Central memory CD4-positive, alpha-beta T cell (primary cell): Measurements from ENCODE around the gene ZCCHC24.
A peak's percentile ranks its signal among the peaks of the same experiment; 100 is the strongest.

Experiments
- DNase-seq: peaks from one replicate; pipeline ENCODE4 v3.0.0; 2022
- total RNA-seq, 3 experiments: gene quantifications; one replicate each; lab custom pipeline; 2026; lab: John Stamatoyannopoulos, UW

ZCCHC24 gene
- 1.2 to 4.0 (median 2.5) reads per million in 3 experiments for total RNA-seq

- peak; percentile 96 for DNase-seq
Observed at GRCh38 chr10:79445161-79445976, at the start of gene ZCCHC24. TSS of gene ZCCHC24 (minus strand) at chr10:79445624. CDS start at chr10:79445440, 184 bp downstream.

- no peak for DNase-seq
Observed at GRCh38 chr10:79493806-79494205, 48.4 kb upstream of the ZCCHC24 start.

- DNase-seq: no peak
Observed at GRCh38 chr10:79492839-79493238, 47.4 kb upstream of the ZCCHC24 start.

GRCh38 chr10:79492256-79492655 is 46.8 kb upstream of the ZCCHC24 start:
- no peak for DNase-seq

- DNase-seq: no peak
Observed at GRCh38 chr10:79491143-79491835, 45.9 kb upstream of the ZCCHC24 start.

- no peak for DNase-seq
Observed at GRCh38 chr10:79490400-79491142, 45.1 kb upstream of the ZCCHC24 start.

GRCh38 chr10:79488870-79489269 is 43.4 kb upstream of the ZCCHC24 start:
- DNase-seq: no peak

DNA sequence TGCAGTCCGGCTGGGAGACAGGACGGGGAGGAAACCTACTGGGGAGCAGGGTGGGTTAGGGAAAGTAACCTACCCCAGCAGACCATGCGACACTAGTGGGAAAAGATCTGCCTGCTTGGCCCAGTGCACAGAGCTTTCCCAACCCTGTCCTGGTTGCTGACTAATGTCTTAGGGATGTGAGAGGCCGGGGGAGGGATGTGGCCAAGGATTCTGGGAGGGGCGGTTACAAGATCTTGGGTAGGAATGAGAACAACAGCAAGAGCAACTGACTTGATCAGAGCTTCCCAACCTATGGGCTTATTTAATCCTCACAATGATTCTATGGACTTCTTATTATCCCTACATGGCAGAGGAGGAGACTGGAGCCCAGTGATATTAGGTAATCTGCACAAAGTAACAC is 42.9 kb upstream of the ZCCHC24 start:
- DNase-seq: no peak

DNA sequence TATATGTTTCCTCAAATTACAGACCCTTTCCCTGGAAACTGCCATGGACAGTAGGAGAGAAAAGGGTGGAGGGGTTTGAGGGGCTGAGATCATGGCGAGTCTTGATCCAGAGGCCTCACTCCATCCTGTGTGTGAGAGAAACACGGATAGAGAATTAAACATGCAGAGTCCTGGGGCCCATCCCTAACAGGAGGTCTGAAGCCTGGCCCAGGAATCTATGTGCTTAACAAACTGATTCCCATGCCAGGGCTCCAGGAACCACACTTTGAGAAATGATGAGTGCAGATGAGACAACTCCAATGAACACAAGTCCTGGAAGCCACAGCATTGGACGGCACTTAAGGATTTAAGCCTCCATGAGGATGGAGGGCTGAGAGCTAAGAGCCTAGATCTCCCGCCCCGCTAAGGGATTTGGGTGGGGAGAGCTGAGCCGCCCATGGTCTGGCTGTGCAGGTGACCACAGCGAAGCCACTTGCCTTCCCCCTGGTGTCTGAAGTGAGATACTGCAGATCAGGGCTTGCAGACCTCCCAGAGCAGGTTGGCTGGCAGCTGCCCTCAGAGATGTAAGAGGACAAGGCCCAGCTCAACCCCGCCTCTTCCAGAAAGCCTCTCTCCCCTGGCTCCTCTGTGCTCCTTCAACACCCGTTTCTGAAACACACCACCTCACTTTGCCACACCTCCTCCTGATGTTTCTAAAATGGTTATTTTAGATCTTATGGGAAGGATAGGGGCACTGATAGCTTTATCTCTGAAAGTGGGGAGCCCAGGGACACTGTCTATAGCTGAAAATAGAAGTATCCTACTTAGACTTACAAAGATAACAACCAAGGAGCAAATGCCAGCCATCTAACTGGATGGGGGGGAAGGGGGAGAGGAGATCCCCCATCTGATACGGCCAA is 42.1 kb upstream of the ZCCHC24 start:
- DNase-seq: no peak

GRCh38 chr10:79484476-79484875 is 39.1 kb upstream of the ZCCHC24 start:
- DNase-seq: no peak

GRCh38 chr10:79483948-79484347 is 38.5 kb upstream of the ZCCHC24 start:
- DNase-seq: no peak

DNA sequence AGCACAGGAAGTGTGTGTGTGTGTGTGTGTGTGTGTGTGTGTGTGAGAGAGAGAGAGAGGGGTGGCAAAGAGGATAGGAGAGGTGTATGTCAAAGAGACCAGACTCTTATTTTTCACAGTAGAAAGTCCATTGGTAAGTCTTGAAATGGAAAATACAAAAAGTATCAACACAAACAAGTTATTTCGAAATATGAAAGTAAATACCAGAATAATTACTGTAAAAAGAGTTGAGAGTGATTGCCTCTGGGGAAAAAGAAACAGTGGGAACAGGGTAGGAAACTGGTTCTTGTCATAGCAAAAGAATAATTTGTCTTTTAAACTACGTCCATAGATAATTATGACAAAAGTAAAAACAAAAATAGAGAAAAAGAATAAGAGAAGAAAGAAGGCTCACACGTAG is 37.9 kb upstream of the ZCCHC24 start:
- no peak for DNase-seq

- no peak for DNase-seq
Observed at GRCh38 chr10:79482741-79483140, 37.3 kb upstream of the ZCCHC24 start.

DNA sequence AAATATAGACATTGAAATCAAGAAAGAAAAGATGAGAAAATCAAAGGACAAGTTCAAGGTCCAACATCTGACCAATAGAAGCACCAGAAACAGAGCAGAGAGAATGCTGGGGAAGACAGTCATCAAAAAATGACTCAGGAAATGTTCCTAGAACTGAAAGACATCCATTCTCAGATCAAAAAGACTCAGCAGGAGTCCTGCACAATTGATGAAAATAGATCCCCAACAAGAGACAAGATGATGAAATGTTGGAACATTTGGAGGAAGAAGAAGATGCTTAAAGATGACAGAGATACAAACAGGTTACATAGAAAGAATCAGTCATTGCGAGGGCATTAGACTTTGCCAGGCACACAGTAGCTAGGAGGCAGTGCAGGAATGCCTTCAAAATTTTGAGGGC is 36.9 kb upstream of the ZCCHC24 start:
- no peak for DNase-seq

DNA sequence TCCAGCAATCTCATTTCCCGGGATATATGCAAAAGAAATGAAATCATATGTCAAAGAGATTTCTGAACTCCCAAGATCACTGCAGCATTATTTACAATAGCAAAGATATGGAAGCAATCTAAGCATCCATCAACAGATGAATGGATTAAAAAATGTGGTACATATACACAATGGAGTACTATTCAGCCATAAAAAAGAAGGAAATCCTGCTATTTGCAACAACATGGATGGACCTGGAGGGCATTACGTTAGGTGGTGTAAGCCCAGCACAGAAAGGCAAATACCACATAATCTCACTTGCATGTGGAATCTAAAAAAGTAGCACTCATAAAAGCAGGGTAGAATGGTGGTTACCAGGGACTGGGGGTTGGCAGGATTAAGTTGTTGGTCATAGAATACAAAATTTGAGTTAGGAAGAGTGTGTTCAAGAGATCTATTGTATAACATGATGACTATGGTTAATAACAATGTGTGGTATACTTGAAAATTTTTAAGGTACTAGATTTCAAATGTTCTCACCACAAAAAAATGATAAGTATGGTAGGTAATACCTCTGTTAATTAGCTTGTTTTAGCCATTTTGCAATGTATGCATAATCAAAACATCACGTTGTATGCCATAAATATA is 34.0 kb upstream of the ZCCHC24 start:
- DNase-seq: no peak

DNA sequence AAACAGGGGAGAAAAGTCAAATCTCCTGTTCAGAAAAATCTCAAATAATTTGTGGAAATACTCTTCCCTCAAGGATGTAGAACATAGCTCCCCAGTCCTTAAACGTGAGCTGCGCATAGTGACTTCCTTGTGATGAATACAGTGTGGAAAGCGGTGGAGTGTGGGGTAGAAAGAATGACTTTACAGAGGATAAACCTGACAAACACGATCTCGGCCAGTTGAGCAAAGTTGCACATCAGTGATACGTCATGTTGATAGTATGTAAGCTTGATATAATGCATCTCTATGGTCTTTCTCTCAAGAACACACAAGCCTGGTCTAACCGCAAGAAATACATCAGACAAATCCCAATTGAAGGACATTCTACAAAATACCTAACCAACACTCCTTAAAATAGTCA is 32.0 kb upstream of the ZCCHC24 start:
- no peak for DNase-seq

- DNase-seq: no peak
Observed at GRCh38 chr10:79476645-79477044, 31.2 kb upstream of the ZCCHC24 start.

- DNase-seq: no peak
Observed at GRCh38 chr10:79475877-79476276, 30.5 kb upstream of the ZCCHC24 start.

DNA sequence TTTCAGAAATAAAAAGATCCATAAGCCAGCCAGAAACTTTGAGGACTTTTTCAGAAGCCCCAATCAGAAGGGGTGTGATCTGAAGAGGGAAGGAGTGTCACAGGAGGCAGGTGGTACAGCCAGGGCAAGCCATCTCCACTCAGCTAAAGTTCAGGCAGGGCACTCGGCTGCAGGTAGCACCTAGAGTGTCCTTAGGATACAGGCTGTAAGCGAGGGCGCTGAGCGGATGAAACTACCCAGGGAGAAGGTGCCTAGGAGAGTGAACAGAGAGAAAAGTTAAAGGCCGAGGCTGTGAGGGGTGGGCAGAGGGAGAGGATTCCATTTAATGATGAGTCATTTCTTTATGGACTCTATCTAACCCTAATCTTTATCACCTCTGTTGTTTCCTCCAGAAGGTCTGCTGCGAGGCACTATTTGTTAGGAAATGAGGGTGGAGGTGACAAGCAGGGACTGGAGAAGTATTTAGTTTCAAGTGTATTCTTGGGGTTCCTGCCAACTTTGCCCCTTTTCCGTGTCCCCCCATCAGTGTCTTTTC is 29.8 kb upstream of the ZCCHC24 start:
- no peak for DNase-seq

DNA sequence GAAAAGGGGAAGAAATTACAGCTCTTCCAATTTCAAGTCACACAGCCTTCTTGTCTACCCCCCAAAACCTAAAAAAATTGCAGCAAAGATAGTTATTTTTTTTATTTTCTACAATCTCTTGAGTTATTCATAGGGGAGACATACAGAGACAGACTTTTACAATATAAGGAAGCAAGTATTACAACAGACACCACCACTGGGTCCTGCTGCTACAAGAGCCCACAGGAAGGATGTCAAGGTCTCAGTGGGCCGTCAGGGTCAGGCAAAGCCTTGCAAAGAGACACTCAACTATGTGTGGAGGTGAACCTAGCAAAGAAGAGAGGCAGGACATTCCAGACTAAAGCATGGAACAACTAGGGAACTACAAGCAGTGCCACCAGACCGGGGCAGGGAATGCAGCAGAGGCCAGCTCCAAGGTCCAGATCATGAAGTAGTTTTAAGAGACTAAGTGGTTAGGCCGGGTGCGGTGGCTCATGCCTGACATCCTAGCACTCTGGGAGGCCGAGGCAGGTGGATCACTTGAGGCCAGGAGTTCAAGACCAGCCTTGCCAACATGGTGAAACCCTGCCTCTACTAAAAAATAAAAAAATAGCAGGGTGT is 28.2 kb upstream of the ZCCHC24 start:
- DNase-seq: no peak

DNA sequence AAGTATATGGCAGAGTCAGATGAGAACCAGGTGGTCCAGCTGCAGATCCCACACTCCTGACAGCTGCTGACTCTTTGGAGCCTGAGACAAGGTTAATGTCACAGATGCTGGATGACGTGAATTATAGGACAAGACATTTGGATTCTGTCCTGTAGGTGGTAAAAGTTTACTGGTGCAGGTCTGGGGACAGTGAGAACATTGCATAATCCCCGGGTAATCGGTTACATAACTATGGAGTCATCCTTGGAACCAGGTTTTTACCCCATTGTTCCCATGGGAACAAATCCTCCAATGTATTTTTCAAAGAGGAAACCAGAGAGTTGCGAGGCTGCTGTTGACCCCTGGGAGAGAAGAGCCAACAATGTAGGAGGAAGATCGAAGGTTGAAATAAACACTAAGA is 27.5 kb upstream of the ZCCHC24 start:
- DNase-seq: no peak
